ENCODE results near the gene FADS1.

- TF ChIP-seq CTCF (IDR thresholded peaks at IDR 0.05; ENCODE audit: insufficient read depth, low read depth, low read length) (no peak), EZH2 (IDR thresholded peaks at IDR 0.05; ENCODE audit: insufficient read depth, low read length) (no peak)
Measured at GRCh38 chr11:61782841-61783240, 34.0 kb downstream of the FADS1 start.

All from astrocyte (in vitro differentiated cells and primary cell).